GM18505 (cell line): ENCODE results near the gene CHGA.

Experiments
- ATAC-seq: cut with Tn5 transposase; IDR thresholded peaks from one replicate; pipeline ENCODE4 v1.9.1; 2021; ENCODE audit not compliant: unreplicated experiment
- POLR2A ChIP-seq: IDR thresholded peaks from 4 replicates; pipeline ENCODE4 v1.6.1; 2011; ENCODE audit warnings: borderline replicate concordance; ENCODE audit not compliant: insufficient read depth, insufficient read length; ENCODE audit errors: extremely low read depth

Gene CHGA

DNA sequence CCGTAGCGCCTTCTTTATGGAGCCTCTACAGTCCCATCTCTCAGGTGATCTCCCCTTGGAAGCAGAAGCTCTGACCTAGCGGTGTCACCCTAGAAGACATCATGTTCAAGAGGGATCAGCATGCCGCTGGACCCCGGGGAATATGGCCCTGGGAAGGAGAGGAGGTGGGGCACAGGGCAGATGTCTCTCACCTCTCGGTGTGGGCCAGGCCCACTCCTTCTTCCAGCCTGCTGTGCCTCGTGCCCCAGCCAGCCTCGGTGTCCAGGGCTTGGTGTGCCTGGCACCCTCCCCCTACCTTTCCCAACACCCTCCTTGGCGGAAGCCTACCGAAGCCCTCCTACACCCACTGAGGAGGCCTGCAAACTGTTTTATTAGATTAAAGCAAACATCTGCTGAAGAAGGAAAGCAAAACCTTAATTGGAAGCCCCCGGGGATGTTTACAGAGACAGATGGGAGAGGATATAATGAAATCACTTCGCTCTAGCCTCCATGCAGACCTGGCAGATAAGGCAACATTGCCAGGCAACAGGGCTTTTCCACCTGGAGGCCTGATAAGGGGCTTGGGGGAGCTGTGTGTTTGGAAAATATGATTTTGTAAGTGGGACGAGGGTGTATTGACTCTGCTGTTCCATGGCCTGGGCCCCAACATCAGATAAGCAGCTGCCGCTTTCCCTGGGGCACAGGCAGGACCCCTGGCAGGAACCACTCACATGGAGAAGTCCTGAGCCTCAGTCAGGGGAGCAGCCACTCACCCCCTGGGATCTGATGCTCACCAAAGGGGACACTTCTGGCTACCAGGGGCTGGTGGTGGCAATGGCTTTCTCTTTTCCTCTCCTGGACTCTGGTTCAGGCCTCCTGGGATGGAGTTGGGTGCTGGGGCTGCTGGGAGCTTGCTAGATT, 5.7 kb upstream of the CHGA start:
- TF ChIP-seq POLR2A, result no peak
- no peak for ATAC-seq

DNA sequence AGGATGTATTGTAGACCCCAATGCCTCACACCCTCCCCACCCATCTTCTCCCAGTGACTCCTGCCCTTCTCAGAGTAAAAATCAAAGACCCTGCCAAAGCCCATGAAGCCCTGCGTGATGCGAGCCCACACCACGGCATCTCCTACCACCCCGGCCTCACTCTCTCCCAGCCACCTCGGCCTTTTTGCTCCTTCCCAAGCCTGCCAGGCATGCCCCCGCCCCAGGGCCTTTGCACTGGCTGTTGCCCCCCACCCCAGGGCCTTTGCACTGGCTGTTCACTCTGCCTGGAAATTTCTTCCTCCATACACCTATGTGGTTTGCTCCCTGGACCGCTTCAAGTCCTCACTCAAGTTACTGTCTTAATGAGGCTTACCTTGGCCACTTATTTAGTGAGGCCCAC, 5.0 kb upstream of the CHGA start:
- no peak for ATAC-seq
- no peak for TF ChIP-seq POLR2A

DNA sequence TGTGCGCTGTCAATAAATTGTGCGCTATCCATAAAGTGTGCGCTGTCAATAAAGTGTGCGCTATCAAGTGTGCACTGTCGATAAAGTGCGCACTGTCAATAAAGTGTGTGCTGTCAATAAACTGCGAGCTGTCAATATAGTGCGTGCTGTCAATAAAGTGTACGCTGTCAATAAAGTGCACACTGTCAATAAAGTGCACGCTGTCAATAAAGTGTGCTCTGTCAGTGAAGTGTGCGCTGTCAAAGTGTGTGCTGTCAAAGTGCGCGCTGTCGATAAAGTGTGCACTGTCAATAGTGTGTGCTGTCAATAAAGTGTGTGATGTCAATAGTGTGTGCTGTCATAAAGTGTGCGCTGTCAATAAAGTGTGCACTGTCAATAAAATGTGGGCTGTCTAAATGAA, 2.9 kb upstream of the CHGA start:
- TF ChIP-seq POLR2A, result no peak
- no peak for ATAC-seq

GRCh38 chr14:92922155-92922735, 705 bp upstream of the CHGA start:
- no peak for TF ChIP-seq POLR2A
- no peak for ATAC-seq

DNA sequence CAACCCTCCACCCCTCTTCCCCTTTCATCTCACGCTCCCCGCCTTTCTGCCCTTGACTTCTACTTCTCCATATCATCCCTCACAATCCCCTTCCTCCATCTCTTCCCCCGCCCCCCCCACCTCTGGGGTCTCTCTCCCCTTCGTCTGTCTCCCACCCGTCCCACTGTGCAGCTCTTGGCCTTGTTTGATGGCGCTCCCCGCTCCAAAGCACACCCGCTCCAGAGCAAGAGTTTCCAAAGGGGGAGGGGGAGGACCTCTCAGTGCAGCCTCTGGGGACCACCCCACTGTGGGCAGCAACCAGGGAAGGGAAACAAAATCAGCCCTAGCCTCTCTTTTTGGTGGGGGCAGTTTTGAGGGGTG, 774 bp downstream of the CHGA start:
- TF ChIP-seq POLR2A, result no peak
- ATAC-seq, result no peak

DNA sequence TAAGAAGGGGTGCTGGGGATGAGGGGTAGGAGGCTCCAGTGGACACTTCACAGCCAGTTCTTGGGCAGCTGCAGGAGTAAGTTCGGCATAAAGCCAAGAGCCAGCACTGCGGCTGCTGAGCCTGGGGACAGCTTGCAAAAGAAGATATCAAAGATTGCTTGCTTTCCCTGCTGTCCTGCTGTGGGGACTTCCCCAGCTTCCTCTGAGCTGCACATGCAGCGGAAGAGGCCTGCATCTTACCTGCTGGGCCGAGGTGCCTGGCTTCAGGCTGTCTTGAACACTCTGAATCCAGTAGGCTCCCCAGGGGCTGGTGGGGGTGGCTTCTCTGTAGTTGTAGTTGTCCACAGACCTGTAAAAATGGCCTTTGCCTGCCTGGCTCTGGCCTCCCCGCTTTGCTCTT, 1.3 kb downstream of the CHGA start:
- TF ChIP-seq POLR2A, result no peak
- ATAC-seq, result no peak

DNA sequence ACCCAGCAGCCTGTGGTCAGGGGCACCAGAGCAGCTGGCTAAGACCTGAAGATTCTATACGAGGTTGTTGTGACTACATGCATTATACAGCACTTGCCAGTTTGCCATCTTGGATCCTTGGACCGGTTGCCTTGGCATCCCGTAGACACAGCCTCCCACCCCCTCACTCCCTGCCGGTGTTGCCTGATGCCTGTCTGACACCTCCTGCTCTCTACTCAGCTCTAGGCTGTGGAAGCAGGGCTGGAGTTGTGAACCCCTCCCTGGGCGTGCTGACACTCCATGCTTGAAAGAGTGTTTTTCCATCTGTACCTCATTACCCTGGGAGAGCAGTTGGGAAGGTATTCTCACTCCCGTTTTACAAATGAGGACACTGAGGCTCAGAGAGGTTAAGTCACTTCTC, 2.5 kb downstream of the CHGA start:
- ATAC-seq, result no peak
- TF ChIP-seq POLR2A, result no peak

- TF ChIP-seq POLR2A, result no peak
- no peak for ATAC-seq
These were observed 3.4 kb downstream of the CHGA start for GRCh38 chr14:92926180-92926845.

DNA sequence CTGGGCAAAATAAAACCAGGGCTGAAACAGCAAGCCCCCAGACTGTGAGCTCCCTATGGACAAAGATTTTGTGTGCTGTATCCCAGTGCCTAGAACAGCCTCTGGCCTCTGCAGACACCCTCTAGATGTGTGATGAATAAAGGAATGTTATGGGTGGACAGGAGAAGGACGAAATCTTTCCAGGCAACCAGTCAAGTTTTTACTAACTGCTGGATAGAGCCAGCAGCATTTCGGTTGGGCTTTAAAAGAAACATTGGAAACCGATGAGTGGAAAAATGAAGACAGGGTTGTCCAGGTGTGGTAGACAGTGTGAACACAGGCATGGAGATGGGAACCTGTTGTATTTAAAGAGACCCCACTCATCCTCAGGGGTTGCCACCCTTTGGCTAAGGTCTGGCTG, 4.0 kb downstream of the CHGA start:
- TF ChIP-seq POLR2A, result no peak
- no peak for ATAC-seq

DNA sequence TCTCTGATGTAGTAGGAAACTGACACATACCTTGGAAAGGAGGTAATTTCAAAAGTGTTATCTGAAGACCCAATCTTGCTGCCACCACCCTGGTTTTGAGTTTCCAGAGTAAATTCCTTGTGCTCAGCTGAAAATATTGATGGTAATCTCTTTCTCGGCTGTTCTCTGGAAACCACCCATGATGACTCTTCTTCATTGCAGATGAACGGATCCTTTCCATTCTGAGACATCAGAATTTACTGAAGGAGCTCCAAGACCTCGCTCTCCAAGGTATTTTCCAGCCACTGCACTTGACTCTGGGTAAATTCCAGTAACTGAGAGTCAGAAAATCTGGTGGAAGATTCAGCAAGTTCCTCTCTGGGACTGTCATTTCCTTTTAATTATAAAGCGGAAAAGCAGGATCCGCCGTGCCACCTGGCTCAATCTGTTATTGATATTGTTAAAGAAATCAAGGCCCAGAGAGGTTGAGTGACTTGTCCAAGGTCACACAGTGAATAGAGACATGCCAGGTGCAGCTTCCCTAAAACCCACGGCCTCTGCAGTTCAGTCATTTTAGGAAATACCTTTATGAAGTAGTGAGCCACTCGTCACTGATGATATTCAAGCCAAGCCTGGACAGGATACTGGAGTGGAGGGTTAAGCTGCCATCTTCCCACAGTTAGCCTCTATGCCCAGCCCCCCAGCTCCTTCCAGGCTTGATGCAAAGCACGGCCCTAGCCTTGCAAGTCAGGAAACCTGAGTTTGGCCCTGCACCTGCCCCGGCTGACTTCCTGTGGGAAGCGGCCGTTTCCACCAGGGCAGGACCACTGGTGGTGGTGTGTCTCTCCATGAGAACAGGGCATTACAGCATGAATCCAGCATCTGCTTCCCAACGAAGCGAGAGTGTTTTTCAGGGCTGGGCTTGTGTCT, 4.7 kb downstream of the CHGA start:
- no peak for ATAC-seq
- no peak for TF ChIP-seq POLR2A

GRCh38 chr14:92928258-92928629, 5.3 kb downstream of the CHGA start:
- no peak for ATAC-seq
- no peak for TF ChIP-seq POLR2A

- TF ChIP-seq POLR2A, result no peak
- no peak for ATAC-seq
These were observed 6.2 kb downstream of the CHGA start for GRCh38 chr14:92928961-92929688.

DNA sequence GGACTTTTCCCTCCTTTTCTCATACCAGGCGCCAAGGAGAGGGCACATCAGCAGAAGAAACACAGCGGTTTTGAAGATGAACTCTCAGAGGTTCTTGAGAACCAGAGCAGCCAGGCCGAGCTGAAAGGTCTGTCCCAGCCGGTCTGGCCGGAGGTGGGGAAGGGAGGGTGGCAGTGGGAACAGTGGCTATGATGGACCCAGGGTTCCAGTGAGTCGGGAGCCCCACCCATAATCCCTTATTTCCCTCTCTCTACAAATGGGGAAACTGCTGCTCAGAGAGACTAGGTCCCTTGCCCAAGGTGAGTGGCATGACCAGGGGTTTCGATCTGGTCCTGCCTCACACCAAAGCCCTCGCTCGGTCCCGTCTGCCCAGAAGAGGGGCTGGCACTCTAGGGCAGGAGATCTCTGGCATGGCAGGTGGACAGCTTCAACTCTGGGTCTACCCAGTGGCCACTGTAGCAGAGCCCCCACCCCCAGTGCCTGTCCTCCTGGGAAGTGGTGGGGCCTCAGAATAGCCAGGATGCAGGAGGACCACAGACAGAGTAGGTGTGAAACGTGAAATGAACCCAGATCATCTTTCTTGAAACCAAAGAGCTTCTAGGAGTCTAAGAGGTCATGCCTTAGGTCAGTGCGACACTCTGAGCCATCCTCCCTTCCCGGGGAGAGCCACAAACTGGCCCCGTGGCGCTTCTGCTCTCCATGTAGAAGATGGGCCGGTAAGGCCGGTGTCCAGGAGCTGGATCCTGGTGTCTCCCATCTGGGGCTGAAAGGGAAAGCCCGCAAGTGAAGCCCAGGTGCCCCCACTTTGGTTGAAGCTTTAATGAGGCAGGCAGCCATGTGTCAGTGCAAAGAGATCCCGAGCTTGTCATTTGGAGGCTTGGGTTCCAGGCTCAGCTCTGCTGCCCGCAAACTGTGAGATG, 7.0 kb downstream of the CHGA start:
- no peak for TF ChIP-seq POLR2A
- ATAC-seq, result no peak
